Measurements from ENCODE around the gene PPME1. TPM values are rescaled to one million over a fixed set of nuclear protein-coding genes. Genes with fewer than 3 reads are reported as not detected.

Gene PPME1
- total RNA-seq, 1 donor from 2014 or later, result 29.7 TPM

- peaks cover 0 to 2% of the 10 kb centered on the region in 2 donors for H3K4me1 ChIP-seq
These were observed 109.4 kb downstream of the PPME1 start for GRCh38 chr11:74280494-74280893.

GRCh38 chr11:74282421-74282820 lies 111.3 kb downstream of the PPME1 start:
- H3K4me1 ChIP-seq, result peaks cover 0 to 2% of the 10 kb centered on the region in 2 donors
- TF ChIP-seq CTCF (IDR thresholded peaks at IDR 0.05), result no peak
- H3K4me3 ChIP-seq, result no peak overlapping the region
- DNase-seq (ENCODE audit: low spot score in 2 of 2), result no peak
- H3K27ac ChIP-seq, result no peak overlapping the region
- H3K27me3 ChIP-seq, result no peaks in the 10 kb centered on the region
- H3K9me3 ChIP-seq, result no peaks in the 10 kb centered on the region
- no peaks in the 10 kb centered on the region for H3K36me3 ChIP-seq
- intact Hi-C loops (cut with DNase I), result no loop called here

More at GRCh38 chr11:74280494-74280893, 109.4 kb downstream of the PPME1 start:
- Histone ChIP-seq H3K27me3 (no peaks in the 10 kb centered on the region), H3K9me3 (no peaks in the 10 kb centered on the region), H3K36me3 (no peaks in the 10 kb centered on the region), H3K27ac (no peak overlapping the region), H3K4me3 (no peak overlapping the region)
- TF ChIP-seq CTCF (IDR thresholded peaks at IDR 0.05), result no peak
- no peak for DNase-seq (ENCODE audit: low spot score in 2 of 2)
- intact Hi-C loops (cut with DNase I), result no loop called here

GRCh38 chr11:74282914-74283371 lies 111.9 kb downstream of the PPME1 start:
- intact Hi-C loops (cut with DNase I), result no loop called here
- Histone ChIP-seq H3K4me1 (peaks cover 2 to 5% of the 10 kb centered on the region in 2 donors), H3K27ac (no peak overlapping the region), H3K36me3 (no peaks in the 10 kb centered on the region), H3K4me3 (no peak overlapping the region), H3K9me3 (no peaks in the 10 kb centered on the region), H3K27me3 (no peaks in the 10 kb centered on the region)
- TF ChIP-seq CTCF (IDR thresholded peaks at IDR 0.05), result no peak
- DNase-seq (ENCODE audit: low spot score in 2 of 2), result no peak

- DNase-seq (ENCODE audit: low spot score in 2 of 2), result no peak
- TF ChIP-seq CTCF (IDR thresholded peaks at IDR 0.05), result no peak
- H3K4me3 ChIP-seq, result no peak overlapping the region
- H3K27me3 ChIP-seq, result no peaks in the 10 kb centered on the region
- H3K36me3 ChIP-seq, result no peaks in the 10 kb centered on the region
- intact Hi-C loops (cut with DNase I), result no loop called here
- no peaks in the 10 kb centered on the region for H3K9me3 ChIP-seq
- H3K27ac ChIP-seq, result no peak overlapping the region
- H3K4me1 ChIP-seq, result peaks cover 2 to 9% of the 10 kb centered on the region in 2 donors
These were observed 112.6 kb downstream of the PPME1 start for GRCh38 chr11:74283580-74284180.

GRCh38 chr11:74284466-74284865 lies 113.4 kb downstream of the PPME1 start:
- DNase-seq (ENCODE audit: low spot score in 2 of 2), result no peak
- no peaks in the 10 kb centered on the region for H3K36me3 ChIP-seq
- intact Hi-C loops (cut with DNase I), result no loop called here
- H3K27me3 ChIP-seq, result no peaks in the 10 kb centered on the region
- H3K4me3 ChIP-seq, result no peak overlapping the region
- H3K27ac ChIP-seq, result no peak overlapping the region
- TF ChIP-seq CTCF (IDR thresholded peaks at IDR 0.05), result no peak
- peaks cover 0 to 9% of the 10 kb centered on the region in 2 donors for H3K4me1 ChIP-seq
- no peaks in the 10 kb centered on the region for H3K9me3 ChIP-seq
